Activated CD8-positive, alpha-beta memory T cell treated with anti-CD3 and anti-CD28 coated beads for 4 hours (primary cell): ENCODE measurements around the gene VWA8.
"Not testable (repeated sequence)": the region's sequence is repeated elsewhere in the genome, so short reads cannot be mapped to it uniquely, and the experiment has no call there.

Experiments
- DNase-seq, 2 donors: peaks; one replicate each; pipeline ENCODE4 v3.0.0-alpha.2; 2020; ENCODE audit warnings: low read depth in 2 of 2

VWA8 gene

GRCh38 chr13:41554626-41555386, 406.1 kb downstream of the VWA8 start:
- no peak for DNase-seq

GRCh38 chr13:41554180-41554579, 406.7 kb downstream of the VWA8 start:
- no peak for DNase-seq

GRCh38 chr13:41552031-41552430, 408.9 kb downstream of the VWA8 start:
- no peak for DNase-seq

- no peak for DNase-seq
These were observed 410.6 kb downstream of the VWA8 start for GRCh38 chr13:41550276-41550675.

GRCh38 chr13:41549491-41549890, 411.4 kb downstream of the VWA8 start:
- DNase-seq: no peak

- no peak for DNase-seq
These were observed 412.0 kb downstream of the VWA8 start for GRCh38 chr13:41548910-41549309.

GRCh38 chr13:41548031-41548430, 412.9 kb downstream of the VWA8 start:
- DNase-seq: no peak

- DNase-seq: no peak
These were observed 413.5 kb downstream of the VWA8 start for GRCh38 chr13:41547251-41548000.

- no peak for DNase-seq
These were observed 414.3 kb downstream of the VWA8 start for GRCh38 chr13:41546372-41547190.

- no peak for DNase-seq
These were observed 415.5 kb downstream of the VWA8 start for GRCh38 chr13:41545432-41545707.

- DNase-seq: no peak
These were observed 417.1 kb downstream of the VWA8 start for GRCh38 chr13:41543664-41544300.

GRCh38 chr13:41542799-41543198, 418.1 kb downstream of the VWA8 start:
- not testable (repeated sequence) for DNase-seq

GRCh38 chr13:41542281-41542680, 418.6 kb downstream of the VWA8 start:
- no peak for DNase-seq

GRCh38 chr13:41541142-41541938, 419.6 kb downstream of the VWA8 start:
- DNase-seq: no peak

GRCh38 chr13:41540240-41540639, 420.7 kb downstream of the VWA8 start:
- DNase-seq: not testable (repeated sequence)

- no peak for DNase-seq
These were observed 427.4 kb downstream of the VWA8 start for GRCh38 chr13:41533266-41534052.

GRCh38 chr13:41528021-41528420, 432.9 kb downstream of the VWA8 start:
- DNase-seq: no peak

- no peak for DNase-seq
These were observed 440.0 kb downstream of the VWA8 start for GRCh38 chr13:41520660-41521630.

GRCh38 chr13:41520016-41520659, 440.8 kb downstream of the VWA8 start:
- DNase-seq: no peak
